ENCODE measurements around the gene GLI2. TPM values are rescaled to one million over a fixed set of nuclear protein-coding genes. Genes with fewer than 3 reads are reported as not detected.
A peak's percentile ranks its signal among the peaks of the same experiment; 100 is the strongest.

The GLI2 gene
- polyA plus RNA-seq, 1 donor = 10.8 TPM

DNA sequence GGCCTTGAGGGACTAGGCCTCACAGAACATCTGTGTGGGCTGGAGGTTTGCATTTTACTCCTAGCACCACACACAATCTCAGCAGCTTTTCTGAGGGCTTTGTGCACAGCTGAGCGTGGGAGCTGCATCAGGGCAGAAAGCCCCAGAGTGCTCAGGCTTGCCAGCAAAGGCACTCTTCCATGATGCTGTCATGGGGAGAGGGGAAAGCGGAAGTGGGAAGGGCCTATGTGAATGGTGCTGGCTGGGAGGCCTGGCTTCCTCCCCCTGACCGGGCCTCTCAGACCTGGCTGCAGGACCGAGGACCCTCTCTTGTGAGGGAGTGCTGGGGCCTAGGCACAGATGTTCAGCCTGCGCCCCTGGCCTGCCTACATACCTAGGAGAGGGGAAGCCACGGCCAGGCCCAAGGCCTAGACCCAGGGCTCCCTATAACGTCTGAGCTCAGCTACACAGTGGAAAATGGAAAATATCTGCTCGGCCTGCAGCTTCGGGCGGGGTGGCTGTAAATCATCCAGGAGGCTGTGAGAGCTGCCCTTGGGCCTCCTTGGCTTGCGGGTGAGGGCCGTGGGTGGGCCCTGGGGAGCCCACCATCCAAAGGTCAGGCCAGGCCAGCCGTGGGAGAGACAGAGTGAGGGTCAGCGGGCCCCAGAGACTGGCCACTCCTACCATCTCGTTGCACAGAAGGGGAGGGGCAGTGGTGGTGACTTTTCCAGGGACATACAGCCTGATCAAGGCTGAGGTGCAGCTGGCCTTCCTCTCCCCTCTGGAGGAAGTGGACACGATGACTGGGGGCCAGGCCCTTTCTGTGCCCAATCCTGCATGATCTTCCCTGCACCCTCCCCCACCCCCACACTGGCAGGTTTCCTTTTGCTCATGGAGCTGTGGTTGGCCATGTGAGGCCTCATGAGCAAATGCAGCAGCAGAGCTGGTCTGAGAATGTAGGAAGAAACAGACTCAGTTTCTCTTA lies 22.8 kb downstream of the GLI2 start:
- peak; percentile 83 for DNase-seq

GRCh38 chr2:120759543-120760331 lies 24.1 kb downstream of the GLI2 start:
- DNase-seq = no peak

DNA sequence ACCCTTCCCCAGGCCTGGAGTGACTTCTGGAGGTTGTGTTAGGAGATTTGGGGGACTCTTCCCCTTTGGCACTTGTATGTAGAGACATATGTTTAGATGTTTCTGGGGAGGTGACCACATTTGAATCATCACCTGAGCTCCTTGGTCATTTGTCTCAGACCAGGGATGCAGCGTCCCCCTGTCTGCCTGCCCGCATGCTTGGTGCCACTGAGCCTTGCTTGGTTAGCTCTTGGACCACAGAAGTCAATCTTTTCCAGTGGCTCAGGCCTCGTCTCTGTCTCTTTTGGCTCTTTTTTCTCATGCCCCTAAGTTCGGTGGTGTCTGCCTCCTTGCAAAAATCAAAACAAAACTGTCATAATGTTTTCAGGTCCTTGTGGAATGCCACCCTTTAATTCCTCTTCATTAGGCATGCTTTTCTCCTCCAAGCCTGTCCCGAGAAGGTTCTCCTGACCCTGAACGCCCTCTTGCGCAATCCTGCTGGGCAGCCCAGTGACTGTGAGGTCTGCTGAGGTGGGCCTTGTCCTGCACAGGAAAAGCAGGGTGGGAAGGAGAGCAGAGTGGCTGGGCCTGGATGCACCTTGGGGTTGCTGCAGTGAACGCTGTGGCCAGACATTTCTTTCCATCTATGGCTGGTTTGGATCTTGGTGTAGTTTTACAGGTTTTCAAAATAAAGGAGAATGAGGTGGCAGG lies 24.9 kb downstream of the GLI2 start:
- no peak for DNase-seq

- DNase-seq = no peak
Observed at GRCh38 chr2:120761164-120761861, 25.6 kb downstream of the GLI2 start.

GRCh38 chr2:120761911-120762310 lies 26.2 kb downstream of the GLI2 start:
- no peak for DNase-seq

DNA sequence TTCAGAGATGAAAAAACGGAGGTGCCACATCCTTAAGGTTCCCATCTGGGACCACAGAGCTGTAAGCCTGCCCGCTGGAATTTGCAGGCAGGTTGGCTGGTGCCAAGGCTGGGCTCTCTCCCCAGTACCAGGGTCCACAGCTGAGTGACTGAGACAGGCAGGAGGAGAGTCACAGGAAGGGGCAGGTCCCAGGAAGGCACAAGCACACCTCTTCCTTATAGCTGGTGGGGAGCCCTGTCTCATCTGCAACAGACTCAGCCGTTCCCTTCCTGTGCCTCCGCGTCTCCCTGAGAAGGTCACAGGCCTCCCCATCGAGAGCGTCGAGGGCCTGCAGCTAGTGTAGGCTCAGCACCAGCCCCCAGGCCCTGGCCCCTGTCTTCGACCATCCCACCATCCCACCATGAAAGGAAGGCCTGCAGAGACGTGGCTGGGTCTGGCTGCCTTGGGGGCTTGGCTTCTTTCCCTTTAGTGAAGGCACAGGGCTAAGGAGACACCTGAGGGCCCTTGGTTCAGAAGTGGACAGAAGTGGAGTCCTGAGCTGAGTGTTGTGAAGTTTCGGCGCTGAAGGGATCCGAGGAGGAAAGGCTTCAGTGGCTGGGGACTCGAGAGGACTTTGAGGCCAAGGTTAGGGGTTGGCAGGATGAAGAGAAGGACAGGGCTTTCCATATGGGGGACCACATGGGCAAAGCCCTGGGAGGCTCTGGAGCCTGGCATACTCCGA lies 26.8 kb downstream of the GLI2 start:
- DNase-seq = no peak

- DNase-seq = no peak
Observed at GRCh38 chr2:120763508-120763907, 27.8 kb downstream of the GLI2 start.

GRCh38 chr2:120763931-120764330 lies 28.3 kb downstream of the GLI2 start:
- no peak for DNase-seq

DNA sequence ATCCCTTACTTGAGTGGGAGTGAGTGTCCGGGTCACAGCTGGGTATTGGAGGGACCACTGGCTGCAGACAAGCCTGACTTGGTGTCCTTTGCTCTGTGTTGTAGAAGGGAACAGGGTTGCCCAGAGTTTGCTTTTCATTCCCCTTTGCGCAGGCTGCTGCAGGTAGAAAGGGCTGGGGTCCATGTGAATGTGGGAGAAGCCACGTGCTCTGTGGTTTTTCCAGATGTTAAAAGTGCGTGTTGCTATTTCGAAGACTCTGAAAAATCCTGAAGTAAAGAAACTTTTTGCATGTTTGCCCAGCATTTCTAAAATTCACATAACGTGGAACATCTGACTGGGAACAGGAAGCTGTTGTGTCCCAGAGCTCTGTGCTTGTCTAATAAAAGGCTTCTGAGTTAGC lies 28.8 kb downstream of the GLI2 start:
- DNase-seq = no peak

GRCh38 chr2:120764991-120765677 lies 29.5 kb downstream of the GLI2 start:
- DNase-seq = no peak

GRCh38 chr2:120765678-120766469 lies 30.2 kb downstream of the GLI2 start:
- peak; percentile 82 for DNase-seq

DNA sequence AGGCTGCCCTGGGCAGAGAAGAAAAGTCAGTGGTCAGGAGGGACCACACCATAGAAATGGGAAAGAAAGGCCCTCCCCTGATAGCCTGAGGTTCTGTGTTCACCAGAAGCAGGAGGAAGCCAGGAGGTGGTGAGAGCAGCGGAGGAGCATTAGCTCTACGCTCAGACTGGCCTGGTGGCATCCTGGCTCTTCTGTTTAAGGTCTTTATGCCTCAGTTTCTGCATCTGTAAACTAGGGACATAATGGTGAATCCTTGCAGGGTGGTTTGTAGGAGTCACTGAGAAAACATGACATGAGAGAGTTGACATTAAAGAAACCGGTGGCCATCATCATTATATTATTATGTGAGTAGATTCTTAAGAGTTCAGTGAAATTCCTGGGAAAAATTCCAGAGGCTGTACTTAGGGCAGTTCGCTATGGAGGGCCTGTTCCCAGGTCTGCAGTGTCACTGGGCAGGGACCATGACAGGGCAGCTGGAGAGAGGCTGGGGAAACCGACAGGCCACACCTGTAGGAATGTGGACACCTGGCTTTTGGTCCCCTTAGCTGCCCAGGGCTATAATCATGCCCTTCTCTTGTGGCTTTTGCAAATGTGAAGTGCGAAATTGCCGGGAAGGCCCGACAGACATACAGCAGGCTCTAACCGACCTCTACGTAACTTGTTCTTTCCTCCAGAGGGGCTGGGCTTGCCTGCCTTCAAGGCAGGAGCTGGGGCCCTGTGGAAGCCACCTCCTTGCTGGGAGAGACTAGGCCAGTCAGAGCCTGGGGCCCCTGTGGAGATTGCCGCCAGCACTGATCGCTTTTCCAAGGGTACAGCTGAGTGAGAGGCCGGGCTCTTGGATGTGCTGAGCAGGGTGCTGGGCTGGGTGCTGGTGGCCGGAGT lies 31.0 kb downstream of the GLI2 start:
- DNase-seq = no peak

GRCh38 chr2:120767486-120768005 lies 31.9 kb downstream of the GLI2 start:
- no peak for DNase-seq

GRCh38 chr2:120768112-120769048 lies 32.7 kb downstream of the GLI2 start:
- DNase-seq = no peak

GRCh38 chr2:120769076-120769786 lies 33.6 kb downstream of the GLI2 start:
- no peak for DNase-seq

DNA sequence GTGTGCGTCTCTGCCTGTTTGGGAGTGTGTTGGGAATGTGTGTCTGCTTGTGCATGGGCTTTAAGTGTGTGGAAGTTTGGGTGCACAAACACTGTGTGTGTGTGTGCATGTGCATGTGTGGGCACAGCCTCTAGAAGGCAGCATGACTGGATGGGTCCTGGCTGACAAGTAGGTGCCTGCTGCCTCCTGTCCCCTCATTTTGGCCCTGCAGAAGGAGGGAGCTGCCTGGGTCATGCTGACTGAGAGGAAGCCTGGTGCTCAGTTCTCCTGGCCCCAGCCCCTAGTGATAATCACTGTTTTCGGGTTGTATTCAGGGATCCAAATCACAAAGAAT lies 34.1 kb downstream of the GLI2 start:
- DNase-seq = no peak

DNA sequence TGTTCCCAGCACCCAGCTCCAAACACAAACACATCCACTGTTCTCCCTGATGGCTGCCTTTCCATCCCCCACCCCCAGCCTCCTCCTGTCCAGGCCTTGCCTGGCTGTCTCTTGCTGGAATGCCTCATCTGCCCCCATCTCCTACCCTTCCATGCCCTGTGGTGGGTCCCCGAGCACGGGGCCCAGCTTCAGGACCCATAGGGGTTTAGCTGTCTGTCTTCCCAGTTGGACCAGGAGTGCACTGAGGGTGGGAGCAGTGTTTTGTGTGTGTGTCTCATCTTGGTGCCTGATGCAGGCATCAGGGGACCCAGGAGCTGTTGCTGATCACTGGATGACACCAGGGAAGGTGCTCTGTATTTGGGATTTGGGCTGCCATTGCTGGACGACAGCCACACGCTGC lies 34.5 kb downstream of the GLI2 start:
- no peak for DNase-seq

All from left kidney (tissue), 2 donors.